ENCODE measurements around the gene ENPP7.

Gene ENPP7

DNA sequence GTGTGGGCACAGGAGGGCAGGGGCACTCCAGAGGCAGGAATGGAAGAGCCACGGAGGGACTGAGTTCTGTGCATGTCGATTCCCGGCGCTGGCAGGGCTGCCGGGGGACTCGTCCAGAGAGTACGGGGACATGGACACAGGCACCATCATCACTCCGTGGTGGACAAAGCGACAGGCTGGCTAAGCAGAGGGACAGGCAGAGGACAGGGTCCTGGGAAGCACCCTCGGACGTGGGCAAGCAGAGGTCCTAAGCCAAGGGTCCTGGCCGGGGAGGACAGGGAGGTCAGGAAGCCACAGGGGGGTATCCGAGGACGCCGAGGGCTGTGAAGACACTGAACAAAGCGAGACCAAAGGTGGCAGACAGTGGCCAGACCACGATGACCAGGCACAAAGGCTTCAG lies 44.3 kb upstream of the ENPP7 start:
- TF ChIP-seq CTCF (IDR thresholded peaks at IDR 0.05; ENCODE audit: insufficient read depth, low read depth, low read length, missing control alignments): no peak
- no peak for DNase-seq (ENCODE audit: low read depth)
- H3K4me3 ChIP-seq (ENCODE audit: low read length): no peak overlapping the region

DNA sequence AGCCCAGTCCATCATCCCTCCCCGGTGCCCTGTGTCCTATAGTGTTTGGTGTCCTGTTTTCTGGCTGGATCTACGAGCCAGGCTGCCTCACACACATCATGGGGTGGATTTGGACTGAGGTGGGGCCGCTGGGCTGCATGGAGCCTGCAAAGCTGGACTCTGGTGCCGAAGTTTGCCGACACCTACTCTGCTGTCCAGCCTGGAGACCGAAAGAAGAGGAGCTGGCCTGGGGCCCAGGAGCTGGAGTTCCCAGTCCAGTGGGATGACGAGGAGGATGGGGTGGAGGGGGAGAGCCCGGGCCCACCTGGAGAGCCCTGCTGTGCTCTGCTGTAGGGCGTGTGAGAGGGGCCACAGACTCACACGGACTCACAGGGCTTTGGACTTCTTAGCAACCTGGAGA lies 40.3 kb upstream of the ENPP7 start:
- TF ChIP-seq CTCF (IDR thresholded peaks at IDR 0.05; ENCODE audit: insufficient read depth, low read depth, low read length, missing control alignments): no peak
- H3K4me3 ChIP-seq (ENCODE audit: low read length): no peak overlapping the region
- DNase-seq (ENCODE audit: low read depth): no peak

DNA sequence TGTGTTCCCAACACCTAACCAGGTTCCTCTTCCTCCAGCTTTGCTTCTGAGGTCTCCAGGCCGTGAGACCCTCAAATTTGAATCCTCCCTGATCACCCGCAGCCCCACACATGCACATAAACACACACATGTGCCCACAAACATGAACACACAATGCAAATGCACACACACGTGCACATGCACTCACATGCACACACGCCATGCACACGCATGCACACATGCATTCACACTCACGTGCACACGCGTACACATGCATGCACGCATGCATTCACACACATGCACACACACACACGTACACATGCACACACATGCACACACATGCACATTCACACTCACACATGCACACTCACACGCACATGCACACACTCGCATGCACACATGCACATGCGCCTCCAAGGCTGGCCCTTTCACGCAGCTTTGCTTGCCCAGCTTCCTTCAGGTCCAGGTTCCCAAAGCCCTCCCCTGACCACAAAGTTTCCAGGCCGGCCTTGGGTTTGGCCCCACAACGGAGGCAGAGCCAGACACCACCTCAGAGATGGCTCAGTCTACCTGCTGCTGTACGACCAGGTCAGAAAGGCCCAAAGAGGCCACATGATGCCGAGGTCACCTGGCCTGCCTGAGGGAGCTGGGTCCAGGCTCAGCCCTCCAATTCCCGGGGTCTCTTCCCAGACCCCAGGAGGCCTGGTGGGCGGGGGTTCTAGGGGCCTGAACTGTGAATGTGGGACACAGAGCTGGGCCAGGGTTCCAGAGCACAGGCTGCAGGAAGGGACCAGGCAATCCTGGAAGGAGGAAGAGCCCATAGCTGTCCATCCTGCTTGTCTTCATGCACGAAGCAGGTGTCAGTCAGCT lies 39.5 kb upstream of the ENPP7 start:
- TF ChIP-seq CTCF (IDR thresholded peaks at IDR 0.05; ENCODE audit: insufficient read depth, low read depth, low read length, missing control alignments): no peak
- DNase-seq (ENCODE audit: low read depth): no peak
- no peak overlapping the region for H3K4me3 ChIP-seq (ENCODE audit: low read length)

DNA sequence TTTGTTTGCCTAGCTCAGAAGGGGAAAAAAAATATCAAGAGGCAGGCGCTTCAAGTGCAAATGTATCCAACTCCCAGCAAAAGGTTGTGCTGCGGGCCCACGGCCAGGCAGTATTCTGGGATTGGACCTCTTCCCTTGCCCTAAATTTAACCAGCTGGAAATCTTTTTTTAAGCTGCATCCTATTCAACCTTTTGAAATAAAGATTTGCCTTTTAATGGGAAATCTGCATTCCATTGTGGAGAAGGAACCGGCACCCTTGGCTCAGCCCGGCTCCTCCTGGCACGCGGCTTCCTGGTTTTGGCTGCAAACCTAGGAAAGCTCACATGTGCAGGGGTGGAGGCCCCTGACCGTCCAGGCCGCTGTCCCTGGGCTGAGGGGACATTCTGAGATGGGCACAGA lies 38.8 kb upstream of the ENPP7 start:
- DNase-seq (ENCODE audit: low read depth): no peak
- H3K4me3 ChIP-seq (ENCODE audit: low read length): no peak overlapping the region
- no peak for TF ChIP-seq CTCF (IDR thresholded peaks at IDR 0.05; ENCODE audit: insufficient read depth, low read depth, low read length, missing control alignments)

DNA sequence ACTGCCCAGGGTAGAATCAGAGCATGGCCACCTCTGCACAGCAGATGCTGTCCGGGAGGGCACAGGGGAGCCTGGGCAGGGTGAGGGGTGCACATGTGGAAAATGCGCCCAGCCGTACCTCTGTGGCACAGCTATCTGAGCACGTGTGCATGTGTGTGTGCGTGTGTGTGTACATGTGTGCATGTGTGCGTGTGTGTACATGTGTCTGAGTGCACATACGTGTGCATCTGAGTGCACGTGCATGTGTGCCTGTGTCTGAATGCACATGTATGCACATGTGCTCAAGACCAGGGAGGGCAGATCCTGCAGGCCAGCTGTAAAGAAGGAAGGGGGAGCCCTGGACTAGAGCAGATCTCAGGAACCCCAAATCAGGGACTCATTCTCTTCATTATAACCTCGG lies 37.3 kb upstream of the ENPP7 start:
- TF ChIP-seq CTCF (IDR thresholded peaks at IDR 0.05; ENCODE audit: insufficient read depth, low read depth, low read length, missing control alignments): no peak
- no peak for DNase-seq (ENCODE audit: low read depth)
- H3K4me3 ChIP-seq (ENCODE audit: low read length): no peak overlapping the region

- H3K4me3 ChIP-seq (ENCODE audit: low read length): no peak overlapping the region
- no peak for DNase-seq (ENCODE audit: low read depth)
- TF ChIP-seq CTCF (IDR thresholded peaks at IDR 0.05; ENCODE audit: insufficient read depth, low read depth, low read length, missing control alignments): no peak
Observed at GRCh38 chr17:79695293-79695790, 35.4 kb upstream of the ENPP7 start.

All from epithelial cell of esophagus (primary cell).